HG03558 (cell line): ENCODE data around the gene ZNF292.
"Not testable (repeated sequence)": the region's sequence is repeated elsewhere in the genome, so short reads cannot be mapped to it uniquely, and the experiment has no call there.

Experiments used
- ATAC-seq: cut with Tn5 transposase; IDR thresholded peaks from one replicate; pipeline ENCODE4 v1.9.1; 2021; ENCODE audit warnings: moderate number of reproducible peaks; ENCODE audit not compliant: unreplicated experiment; ENCODE audit errors: extremely low read depth

The ZNF292 gene

GRCh38 chr6:87259791-87260190, 104.4 kb downstream of the ZNF292 start:
- ATAC-seq: no peak

GRCh38 chr6:87261534-87261933, 106.2 kb downstream of the ZNF292 start:
- no peak for ATAC-seq

GRCh38 chr6:87264481-87264880, 109.1 kb downstream of the ZNF292 start:
- no peak for ATAC-seq

- ATAC-seq: no peak
Measured at GRCh38 chr6:87274660-87275274, 119.4 kb downstream of the ZNF292 start.

- ATAC-seq: no peak
Measured at GRCh38 chr6:87276624-87277023, 121.3 kb downstream of the ZNF292 start.

GRCh38 chr6:87277123-87277522, 121.8 kb downstream of the ZNF292 start:
- ATAC-seq: no peak

GRCh38 chr6:87279196-87279595, 123.8 kb downstream of the ZNF292 start:
- ATAC-seq: no peak

GRCh38 chr6:87281426-87281825, 126.1 kb downstream of the ZNF292 start:
- no peak for ATAC-seq

GRCh38 chr6:87282743-87283142, 127.4 kb downstream of the ZNF292 start:
- ATAC-seq: no peak

GRCh38 chr6:87283461-87283860, 128.1 kb downstream of the ZNF292 start:
- ATAC-seq: no peak

- no peak for ATAC-seq
Measured at GRCh38 chr6:87287251-87287650, 131.9 kb downstream of the ZNF292 start.

- ATAC-seq: no peak
Measured at GRCh38 chr6:87289571-87289970, 134.2 kb downstream of the ZNF292 start.

GRCh38 chr6:87291883-87292282, 136.5 kb downstream of the ZNF292 start:
- ATAC-seq: no peak

- ATAC-seq: no peak
Measured at GRCh38 chr6:87293526-87293925, 138.2 kb downstream of the ZNF292 start.

GRCh38 chr6:87297119-87297518, 141.8 kb downstream of the ZNF292 start:
- no peak for ATAC-seq

GRCh38 chr6:87301277-87301676, 145.9 kb downstream of the ZNF292 start:
- ATAC-seq: not testable (repeated sequence)

- no peak for ATAC-seq
Measured at GRCh38 chr6:87308970-87309369, 153.6 kb downstream of the ZNF292 start.

- ATAC-seq: no peak
Measured at GRCh38 chr6:87312860-87313259, 157.5 kb downstream of the ZNF292 start.
